K562 (cell line): ENCODE measurements around the gene CISD2. TPM values are rescaled to one million over a fixed set of nuclear protein-coding genes. Genes with fewer than 3 reads are reported as not detected.

Experiments
- HCFC1 ChIP-seq: IDR thresholded peaks from 2 replicates; pipeline ENCODE4 v1.6.1; 2012; ENCODE audit warnings: low read depth, low read length, improper control_type of control experiment
- HDAC3 ChIP-seq: fragments of 450-650 bp; IDR thresholded peaks from 2 replicates; pipeline ENCODE4 v1.6.1; 2018; ENCODE audit warnings: borderline replicate concordance, mild to moderate bottlenecking, moderate library complexity; ENCODE audit not compliant: partially characterized antibody
- ILK ChIP-seq: fragments of 450-650 bp; IDR thresholded peaks from 2 replicates; pipeline ENCODE4 v1.6.1; 2016; ENCODE audit warnings: missing genetic modification characterization, low read depth, mild to moderate bottlenecking, missing compliant biosample characterization, moderate library complexity, borderline replicate concordance
- LEF1 ChIP-seq: fragments of 450-650 bp; IDR thresholded peaks from 2 replicates; pipeline ENCODE4 v1.6.1; 2016; ENCODE audit warnings: mild to moderate bottlenecking
- NCOA1 ChIP-seq: fragments of 450-650 bp; IDR thresholded peaks from 2 replicates; pipeline ENCODE4 v1.6.1; 2016; ENCODE audit warnings: low read depth
- PHF8 ChIP-seq: fragments of 200-600 bp; sonication (generic); IDR thresholded peaks from 2 replicates; pipeline ENCODE4 v1.6.1; 2012; ENCODE audit warnings: mixed run types, mild to moderate bottlenecking, inconsistent platforms, low read length, moderate library complexity, borderline replicate concordance
- POLR2AphosphoS2 ChIP-seq: IDR thresholded peaks from 2 replicates; pipeline ENCODE4 v1.6.1; 2012; ENCODE audit warnings: low read length, improper control_type of control experiment
- POLR2B ChIP-seq: fragments of 450-650 bp; IDR thresholded peaks from 2 replicates; pipeline ENCODE4 v1.6.1; 2018; ENCODE audit warnings: low read depth; ENCODE audit not compliant: partially characterized antibody
- RBFOX2 ChIP-seq: fragments of 200-400 bp; formaldehyde crosslinking; IDR thresholded peaks from 2 replicates; pipeline ENCODE4 v1.6.1; 2017; ENCODE audit warnings: low read depth, mild to moderate bottlenecking, low read length, moderate library complexity
- SMARCA4 ChIP-seq: fragments of 450-650 bp; IDR thresholded peaks from 2 replicates; pipeline ENCODE4 v1.6.1; 2016
- TAF1 ChIP-seq: IDR thresholded peaks from 2 replicates; pipeline ENCODE4 v1.6.1; 2011; ENCODE audit warnings: mild to moderate bottlenecking, low read length, moderate library complexity; ENCODE audit not compliant: insufficient read depth, control insufficient read depth, severe bottlenecking; ENCODE audit errors: extremely low read depth
- THRA ChIP-seq: fragments of 450-650 bp; IDR thresholded peaks from 2 replicates; pipeline ENCODE4 v1.6.1; 2017; ENCODE audit warnings: mild to moderate bottlenecking, moderate library complexity
- ZNF174 ChIP-seq: fragments of 250-450 bp; sonication (Bioruptor Pico); IDR thresholded peaks from 2 replicates; pipeline ENCODE4 v1.4.0; 2020; ENCODE audit warnings: mild to moderate bottlenecking
- ZNF274 ChIP-seq: IDR thresholded peaks from 2 replicates; pipeline ENCODE4 v1.6.1; 2011; ENCODE audit warnings: low read depth, mild to moderate bottlenecking, low read length, moderate library complexity, borderline replicate concordance
- ZNF583 ChIP-seq: fragments of 250-450 bp; sonication (Bioruptor Pico); IDR thresholded peaks from 2 replicates; pipeline ENCODE4 v1.4.0; 2020
- polyA plus RNA-seq, 8 experiments: library from polyadenylated mRNA; depleted of rRNA in 4 of 8; stranded (reverse) in 5 of 8; unstranded in 3 of 8; fragments of >200 nt; fragmentation: Nextera tagmentation in 2 of 8; fragmentation: Illumina TruSeq in 1 of 8; extraction: Ambion mirVana in 2 of 8; extraction: Trizol in 1 of 8; gene quantifications; 2 replicates each; pipeline versions ENCODE4 v1.2.1 to v1.2.3, GENCODE V29; 2011 to 2014; ENCODE audit warnings: inconsistent platforms in 1 of 8, missing spikeins in 1 of 8
- total RNA-seq, 7 experiments: library from RNA; depleted of rRNA in 6 of 7; stranded (reverse); fragments of >200 nt in 6 of 7; fragmentation: Illumina TruSeq in 2 of 7; extraction: Trizol in 2 of 7; gene quantifications; 2 replicates each; pipeline versions ENCODE4 v1.2.1 to v1.2.3, GENCODE V29; 2011 to 2021; ENCODE audit warnings: low replicate concordance in 1 of 7
- TF ChIP-seq, protein P1 (sequence below): fragments of 250-450 bp; sonication (Bioruptor Pico); IDR thresholded peaks from 2 replicates; pipeline ENCODE4 v1.4.0; 2020
- TF ChIP-seq, protein P2 (sequence below): sonication (generic); formaldehyde crosslinking; IDR thresholded peaks from 2 replicates; pipeline ENCODE4 v1.4.0; 2020; ENCODE audit warnings: mild to moderate bottlenecking, missing genetic modification reagents

Gene CISD2
- total and polyA plus RNA-seq, 9 of the 15 experiments (the other 6 are each of a cell fraction or from before 2014, with no cell fraction given): 37.8 to 91.4 (median 59.8) TPM

- TF ChIP-seq, protein P1, sequence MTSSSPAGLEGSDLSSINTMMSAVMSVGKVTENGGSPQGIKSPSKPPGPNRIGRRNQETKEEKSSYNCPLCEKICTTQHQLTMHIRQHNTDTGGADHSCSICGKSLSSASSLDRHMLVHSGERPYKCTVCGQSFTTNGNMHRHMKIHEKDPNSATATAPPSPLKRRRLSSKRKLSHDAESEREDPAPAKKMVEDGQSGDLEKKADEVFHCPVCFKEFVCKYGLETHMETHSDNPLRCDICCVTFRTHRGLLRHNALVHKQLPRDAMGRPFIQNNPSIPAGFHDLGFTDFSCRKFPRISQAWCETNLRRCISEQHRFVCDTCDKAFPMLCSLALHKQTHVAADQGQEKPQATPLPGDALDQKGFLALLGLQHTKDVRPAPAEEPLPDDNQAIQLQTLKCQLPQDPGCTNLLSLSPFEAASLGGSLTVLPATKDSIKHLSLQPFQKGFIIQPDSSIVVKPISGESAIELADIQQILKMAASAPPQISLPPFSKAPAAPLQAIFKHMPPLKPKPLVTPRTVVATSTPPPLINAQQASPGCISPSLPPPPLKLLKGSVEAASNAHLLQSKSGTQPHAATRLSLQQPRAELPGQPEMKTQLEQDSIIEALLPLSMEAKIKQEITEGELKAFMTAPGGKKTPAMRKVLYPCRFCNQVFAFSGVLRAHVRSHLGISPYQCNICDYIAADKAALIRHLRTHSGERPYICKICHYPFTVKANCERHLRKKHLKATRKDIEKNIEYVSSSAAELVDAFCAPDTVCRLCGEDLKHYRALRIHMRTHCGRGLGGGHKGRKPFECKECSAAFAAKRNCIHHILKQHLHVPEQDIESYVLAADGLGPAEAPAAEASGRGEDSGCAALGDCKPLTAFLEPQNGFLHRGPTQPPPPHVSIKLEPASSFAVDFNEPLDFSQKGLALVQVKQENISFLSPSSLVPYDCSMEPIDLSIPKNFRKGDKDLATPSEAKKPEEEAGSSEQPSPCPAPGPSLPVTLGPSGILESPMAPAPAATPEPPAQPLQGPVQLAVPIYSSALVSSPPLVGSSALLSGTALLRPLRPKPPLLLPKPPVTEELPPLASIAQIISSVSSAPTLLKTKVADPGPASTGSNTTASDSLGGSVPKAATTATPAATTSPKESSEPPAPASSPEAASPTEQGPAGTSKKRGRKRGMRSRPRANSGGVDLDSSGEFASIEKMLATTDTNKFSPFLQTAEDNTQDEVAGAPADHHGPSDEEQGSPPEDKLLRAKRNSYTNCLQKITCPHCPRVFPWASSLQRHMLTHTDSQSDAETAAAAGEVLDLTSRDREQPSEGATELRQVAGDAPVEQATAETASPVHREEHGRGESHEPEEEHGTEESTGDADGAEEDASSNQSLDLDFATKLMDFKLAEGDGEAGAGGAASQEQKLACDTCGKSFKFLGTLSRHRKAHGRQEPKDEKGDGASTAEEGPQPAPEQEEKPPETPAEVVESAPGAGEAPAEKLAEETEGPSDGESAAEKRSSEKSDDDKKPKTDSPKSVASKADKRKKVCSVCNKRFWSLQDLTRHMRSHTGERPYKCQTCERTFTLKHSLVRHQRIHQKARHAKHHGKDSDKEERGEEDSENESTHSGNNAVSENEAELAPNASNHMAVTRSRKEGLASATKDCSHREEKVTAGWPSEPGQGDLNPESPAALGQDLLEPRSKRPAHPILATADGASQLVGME (CRISPR knock-in tag): no peak
- TF ChIP-seq POLR2AphosphoS2 (peak; percentile 97), THRA (no peak), TAF1 (peak; percentile 74), LEF1 (peak; percentile 54; the same call in 1 of the 2 replicates), NCOA1 (peak; percentile 42; the same call in 1 of the 2 replicates), POLR2B (peak; percentile 61), ZNF274 (no peak), ZNF583 (no peak; the same call in 1 of the 2 replicates), RBFOX2 (0 out of 2 replicates have a peak, but pooled peaks have one; percentile 21), HDAC3 (peak; percentile 56), PHF8 (peak; percentile 49; the same call in 1 of the 2 replicates), ILK (tag) (no peak), SMARCA4 (peak; percentile 54; the same call in 1 of the 2 replicates), ZNF174 (CRISPR knock-in tag) (no peak), HCFC1 (no peak; the same call in 1 of the 2 replicates)
- TF ChIP-seq, protein P2, sequence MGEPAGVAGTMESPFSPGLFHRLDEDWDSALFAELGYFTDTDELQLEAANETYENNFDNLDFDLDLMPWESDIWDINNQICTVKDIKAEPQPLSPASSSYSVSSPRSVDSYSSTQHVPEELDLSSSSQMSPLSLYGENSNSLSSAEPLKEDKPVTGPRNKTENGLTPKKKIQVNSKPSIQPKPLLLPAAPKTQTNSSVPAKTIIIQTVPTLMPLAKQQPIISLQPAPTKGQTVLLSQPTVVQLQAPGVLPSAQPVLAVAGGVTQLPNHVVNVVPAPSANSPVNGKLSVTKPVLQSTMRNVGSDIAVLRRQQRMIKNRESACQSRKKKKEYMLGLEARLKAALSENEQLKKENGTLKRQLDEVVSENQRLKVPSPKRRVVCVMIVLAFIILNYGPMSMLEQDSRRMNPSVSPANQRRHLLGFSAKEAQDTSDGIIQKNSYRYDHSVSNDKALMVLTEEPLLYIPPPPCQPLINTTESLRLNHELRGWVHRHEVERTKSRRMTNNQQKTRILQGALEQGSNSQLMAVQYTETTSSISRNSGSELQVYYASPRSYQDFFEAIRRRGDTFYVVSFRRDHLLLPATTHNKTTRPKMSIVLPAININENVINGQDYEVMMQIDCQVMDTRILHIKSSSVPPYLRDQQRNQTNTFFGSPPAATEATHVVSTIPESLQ (CRISPR knock-in tag): peak; percentile 91; the same call in 1 of the 2 replicates
Observed at GRCh38 chr4:102827674-102828496, 40.9 kb upstream of the CISD2 start (continued).
